GM19372 (cell line): ENCODE measurements around the gene CHAC1.

ENCODE experiments used
- ATAC-seq: cut with Tn5 transposase; IDR thresholded peaks from one replicate; pipeline ENCODE4 v1.9.1; 2021; ENCODE audit warnings: mild to moderate bottlenecking, low read depth, moderate library complexity; ENCODE audit not compliant: unreplicated experiment

Gene CHAC1

DNA sequence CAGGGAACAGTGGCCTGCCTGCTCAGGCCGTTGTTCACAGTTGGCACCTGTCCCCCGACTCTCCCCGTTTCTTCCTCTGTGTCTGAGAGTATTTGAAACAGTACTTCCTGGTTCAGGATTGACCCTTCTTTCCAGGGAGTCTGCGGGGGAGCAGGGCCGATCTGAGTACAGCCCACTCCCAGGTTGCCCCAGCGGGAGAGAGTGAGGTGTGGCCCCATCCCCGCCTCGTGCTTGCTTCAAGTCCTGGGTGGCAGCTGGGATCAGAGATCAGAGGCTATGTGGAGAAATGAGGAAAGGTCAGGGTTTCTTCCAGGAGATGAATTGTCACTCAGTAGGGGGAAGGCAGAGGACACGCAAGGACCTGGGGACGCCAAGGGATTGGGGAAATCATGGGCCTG lies 30.7 kb upstream of the CHAC1 start:
- no peak for ATAC-seq

DNA sequence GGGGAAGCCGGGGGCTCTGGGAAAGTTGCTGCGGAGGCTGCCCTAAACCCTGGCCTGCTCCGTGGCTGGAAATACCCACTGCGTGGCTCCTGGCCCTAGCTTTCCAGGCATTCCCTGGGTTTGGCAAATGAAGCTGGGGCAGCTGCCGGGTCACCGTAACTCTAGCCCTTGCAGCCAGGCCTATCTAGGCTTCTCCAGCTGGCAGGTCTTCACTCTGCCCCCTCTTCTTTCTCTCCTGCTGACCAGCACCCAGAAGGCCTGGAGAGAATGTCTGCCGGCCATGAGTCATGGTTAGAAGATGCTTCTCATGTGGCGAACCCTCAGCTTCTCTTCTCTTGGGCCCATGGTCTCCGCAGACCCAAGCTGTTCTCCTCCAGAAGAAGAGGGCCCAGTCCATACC lies 29.7 kb upstream of the CHAC1 start:
- ATAC-seq: no peak

GRCh38 chr15:40925495-40925862 lies 27.8 kb upstream of the CHAC1 start:
- ATAC-seq: no peak

DNA sequence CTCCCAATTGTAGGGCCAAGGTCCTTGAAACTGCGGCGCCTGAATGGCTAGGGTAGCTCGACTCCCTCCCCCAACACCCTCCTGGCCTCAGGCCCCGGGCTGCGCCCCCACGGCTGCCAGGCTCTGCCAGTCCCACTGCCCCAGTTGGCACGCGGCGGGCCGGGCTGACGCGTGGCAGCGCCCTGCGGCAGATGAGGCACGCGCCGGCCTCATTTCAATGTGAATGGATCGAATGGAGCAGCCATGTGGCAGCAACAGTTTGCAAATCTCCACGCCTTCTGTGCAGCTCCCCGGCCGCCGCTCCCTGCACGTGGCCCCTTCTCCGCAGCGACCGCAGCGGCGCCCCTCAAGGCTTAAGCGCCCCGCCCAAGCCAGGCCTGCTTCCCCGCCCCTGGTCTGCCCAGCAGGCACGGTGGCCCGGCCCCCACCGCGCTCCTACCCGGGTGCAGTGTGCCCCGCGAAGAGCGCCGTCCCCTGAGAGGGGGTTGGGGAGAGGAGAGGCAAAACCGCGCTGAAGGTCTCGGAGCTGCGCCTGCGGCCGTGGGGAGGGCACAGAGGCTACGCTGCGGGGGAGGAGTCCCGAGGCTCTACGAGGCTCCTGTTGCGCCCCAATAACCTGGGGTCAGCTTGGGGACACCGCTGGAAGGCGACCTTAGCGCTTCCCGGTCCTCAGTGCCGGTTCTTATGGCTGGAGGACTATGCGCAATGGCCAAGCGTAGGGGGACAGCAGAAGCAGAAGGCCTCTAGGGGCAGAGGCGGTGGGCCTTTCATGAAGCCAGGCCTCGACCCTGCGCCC lies 27.2 kb upstream of the CHAC1 start:
- no peak for ATAC-seq

DNA sequence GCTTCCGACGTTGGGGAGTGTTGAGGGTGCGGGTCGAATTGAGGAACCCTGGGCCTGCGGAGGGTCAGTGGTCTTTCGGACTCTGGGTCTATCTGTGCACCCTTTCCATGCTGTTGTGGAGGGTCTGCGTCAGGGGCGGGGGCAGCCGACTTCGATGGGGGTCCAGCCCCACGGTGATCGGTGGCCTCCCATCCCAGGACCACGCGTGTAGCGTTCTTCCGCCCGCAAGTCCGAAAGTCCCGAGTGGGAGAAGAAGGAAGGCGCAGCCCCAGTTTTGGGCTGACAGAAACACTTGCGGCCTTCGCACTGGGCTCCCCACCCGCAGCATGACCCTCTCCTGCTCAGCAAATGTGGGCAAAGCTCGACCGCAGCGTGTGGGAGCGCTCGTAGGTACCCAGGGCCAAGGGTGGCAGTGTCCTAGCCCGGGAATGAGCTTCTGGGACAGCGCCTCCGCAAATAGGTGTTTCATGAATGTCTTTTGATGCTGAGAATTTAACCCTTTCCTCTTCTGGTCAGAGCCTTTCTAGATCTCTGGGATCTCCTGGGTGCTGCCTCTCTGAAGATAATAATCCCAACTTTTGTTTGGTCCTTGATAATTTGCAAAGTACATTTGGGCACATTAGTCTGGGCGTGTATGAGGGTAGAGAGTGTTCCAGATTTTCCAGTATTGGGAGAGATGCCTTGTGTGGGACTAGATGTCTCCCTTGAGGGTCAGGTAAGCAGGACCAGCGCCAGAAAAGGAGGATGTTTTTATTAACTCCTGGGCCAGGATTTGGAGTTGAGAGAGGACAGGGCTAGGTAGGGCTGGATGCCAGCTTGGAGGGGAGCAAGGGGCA lies 26.4 kb upstream of the CHAC1 start:
- ATAC-seq: no peak

DNA sequence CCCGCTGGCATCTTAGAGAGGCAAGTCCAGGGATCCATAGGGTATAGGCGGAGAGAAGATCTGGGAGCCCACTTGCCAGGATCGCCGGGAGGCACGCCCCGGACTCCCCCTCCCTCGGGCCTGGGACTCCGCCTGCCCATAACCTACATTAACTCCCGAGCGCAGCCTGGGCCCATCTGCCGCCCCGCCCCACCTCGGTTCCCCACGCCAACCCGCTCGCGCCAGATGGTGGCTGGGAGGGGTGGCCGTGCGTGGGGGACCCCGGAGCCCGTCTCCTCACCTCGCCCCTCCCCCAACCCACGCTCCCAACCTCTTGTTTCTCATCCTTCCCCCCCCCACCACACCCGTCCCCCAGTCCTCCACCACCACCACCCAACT lies 25.8 kb upstream of the CHAC1 start:
- no peak for ATAC-seq

GRCh38 chr15:40927873-40928806 lies 25.1 kb upstream of the CHAC1 start:
- ATAC-seq: no peak

DNA sequence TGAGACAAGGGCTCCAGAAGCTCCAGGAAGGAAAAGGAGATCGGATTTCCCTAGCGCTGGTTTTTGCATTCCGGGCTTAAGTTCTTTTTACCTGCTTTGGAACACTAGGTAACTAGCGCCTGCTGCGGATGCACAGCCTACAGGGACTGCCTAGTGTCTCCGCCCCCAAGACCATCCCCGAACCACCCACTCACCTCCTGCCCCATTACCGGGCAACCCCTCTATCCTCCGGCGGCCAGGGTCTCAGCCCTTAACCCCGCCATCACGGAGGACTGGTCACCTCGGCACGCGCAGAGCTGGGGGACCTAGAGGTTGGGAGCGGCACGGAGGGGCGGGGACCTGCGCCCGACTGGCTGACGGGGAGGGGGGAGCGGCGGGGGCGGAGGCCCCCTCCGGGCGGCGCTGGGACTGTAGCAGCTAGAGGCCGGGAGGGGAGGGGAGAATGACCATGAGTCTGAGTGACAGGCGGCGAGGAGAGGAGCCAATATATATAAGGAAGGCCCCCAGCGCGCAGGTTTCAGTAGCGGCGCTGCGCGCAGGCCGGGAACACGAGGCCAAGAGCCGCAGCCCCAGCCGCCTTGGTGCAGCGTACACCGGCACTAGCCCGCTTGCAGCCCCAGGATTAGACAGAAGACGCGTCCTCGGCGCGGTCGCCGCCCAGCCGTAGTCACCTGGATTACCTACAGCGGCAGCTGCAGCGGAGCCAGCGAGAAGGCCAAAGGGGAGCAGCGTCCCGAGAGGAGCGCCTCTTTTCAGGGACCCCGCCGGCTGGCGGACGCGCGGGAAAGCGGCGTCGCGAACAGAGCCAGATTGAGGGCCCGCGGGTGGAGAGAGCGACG lies 24.2 kb upstream of the CHAC1 start, which contains the start of gene DLL4:
TSS of gene DLL4 (plus strand) at position 520 of the 839 bp plus-strand sequence. CDS start 329 bp downstream, outside the sequence.
- ATAC-seq: no peak

DNA sequence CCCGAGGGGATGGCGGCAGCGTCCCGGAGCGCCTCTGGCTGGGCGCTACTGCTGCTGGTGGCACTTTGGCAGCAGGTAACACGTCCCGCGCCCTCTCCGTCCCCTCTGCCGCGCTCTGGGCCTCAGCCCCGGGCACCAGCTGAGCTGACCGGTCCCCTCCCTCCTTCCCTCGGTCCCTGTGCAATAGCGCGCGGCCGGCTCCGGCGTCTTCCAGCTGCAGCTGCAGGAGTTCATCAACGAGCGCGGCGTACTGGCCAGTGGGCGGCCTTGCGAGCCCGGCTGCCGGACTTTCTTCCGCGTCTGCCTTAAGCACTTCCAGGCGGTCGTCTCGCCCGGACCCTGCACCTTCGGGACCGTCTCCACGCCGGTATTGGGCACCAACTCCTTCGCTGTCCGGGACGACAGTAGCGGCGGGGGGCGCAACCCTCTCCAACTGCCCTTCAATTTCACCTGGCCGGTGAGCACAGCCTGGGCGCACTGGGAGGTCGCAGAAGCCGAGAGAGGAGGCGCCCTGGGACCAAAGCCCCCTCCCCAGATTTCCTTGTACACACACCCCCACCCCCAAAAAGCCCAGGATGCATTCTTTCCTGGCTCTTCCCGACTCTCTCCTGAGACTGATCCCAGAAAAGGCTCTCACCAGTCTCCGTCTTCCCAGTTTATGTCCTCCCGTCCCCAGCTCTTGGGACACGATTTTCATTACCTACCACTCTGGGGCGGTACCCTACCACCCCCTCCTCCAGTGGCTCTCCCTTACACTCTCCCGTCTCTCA lies 23.4 kb upstream of the CHAC1 start:
- ATAC-seq: no peak

GRCh38 chr15:40930430-40931299 lies 22.6 kb upstream of the CHAC1 start:
- ATAC-seq: no peak

DNA sequence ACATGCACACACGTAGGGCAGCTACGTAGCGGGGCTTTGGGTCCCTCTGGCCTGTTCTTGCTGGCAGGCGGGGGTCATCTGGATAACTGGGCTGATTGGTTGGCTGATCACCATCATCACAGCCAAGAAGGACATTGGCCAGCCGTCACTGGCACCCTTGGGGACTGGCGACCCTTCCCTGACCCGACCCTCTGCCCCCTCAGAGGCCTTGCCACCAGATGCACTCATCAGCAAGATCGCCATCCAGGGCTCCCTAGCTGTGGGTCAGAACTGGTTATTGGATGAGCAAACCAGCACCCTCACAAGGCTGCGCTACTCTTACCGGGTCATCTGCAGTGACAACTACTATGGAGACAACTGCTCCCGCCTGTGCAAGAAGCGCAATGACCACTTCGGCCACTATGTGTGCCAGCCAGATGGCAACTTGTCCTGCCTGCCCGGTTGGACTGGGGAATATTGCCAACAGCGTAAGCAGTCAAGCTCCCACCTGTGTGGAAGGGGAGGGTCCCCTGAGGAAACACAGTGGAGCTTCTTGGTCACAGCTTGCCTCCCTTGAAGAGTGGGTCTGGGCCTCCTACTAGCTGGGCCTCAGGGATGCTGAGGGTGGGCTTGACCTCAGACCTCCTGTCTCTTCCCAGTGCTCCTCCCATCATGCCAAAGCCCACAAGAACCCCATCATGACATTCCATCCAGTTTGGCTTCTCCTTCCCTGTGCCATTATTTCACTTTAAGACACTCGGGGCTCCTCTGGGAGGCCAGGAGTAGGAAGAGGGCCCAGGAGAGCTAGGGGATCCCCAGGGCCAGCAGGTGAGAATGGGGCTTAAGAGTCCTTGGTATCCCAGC lies 21.8 kb upstream of the CHAC1 start:
- no peak for ATAC-seq

GRCh38 chr15:40932156-40932555 lies 21.1 kb upstream of the CHAC1 start:
- ATAC-seq: no peak

GRCh38 chr15:40932649-40933516 lies 20.4 kb upstream of the CHAC1 start:
- no peak for ATAC-seq

GRCh38 chr15:40933517-40933902 lies 19.8 kb upstream of the CHAC1 start:
- ATAC-seq: no peak

DNA sequence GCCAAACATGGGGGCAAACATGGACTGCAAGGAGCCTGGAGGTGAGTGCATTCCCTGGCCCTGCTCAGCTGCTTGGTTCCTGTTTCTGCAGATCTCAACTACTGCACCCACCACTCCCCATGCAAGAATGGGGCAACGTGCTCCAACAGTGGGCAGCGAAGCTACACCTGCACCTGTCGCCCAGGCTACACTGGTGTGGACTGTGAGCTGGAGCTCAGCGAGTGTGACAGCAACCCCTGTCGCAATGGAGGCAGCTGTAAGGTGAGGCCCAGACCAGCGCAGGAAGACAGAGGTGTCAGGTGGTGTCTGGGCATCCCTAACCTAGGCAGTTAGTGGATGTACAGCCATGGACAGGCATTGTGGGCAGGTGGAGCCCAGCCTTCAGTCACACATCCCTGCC lies 18.8 kb upstream of the CHAC1 start:
- ATAC-seq: no peak

- no peak for ATAC-seq
Observed at GRCh38 chr15:40936234-40936708, 17.0 kb upstream of the CHAC1 start.
